IPS DF 6.9 (cell line): ENCODE measurements around the gene ZFHX3.

Source experiments
- DNase-seq: peaks from one replicate; pipeline ENCODE4 v3.0.0-alpha.2; 2013; ENCODE audit warnings: low read depth, low spot score
- H3K27ac ChIP-seq: one replicate; pipeline ENCODE4 v1.5.1; 2013; ENCODE audit warnings: low read length, control low read depth
- H3K27me3 ChIP-seq: 2 replicates; pipeline ENCODE4 v1.6.1; 2013; ENCODE audit warnings: mild to moderate bottlenecking, low read length; ENCODE audit not compliant: control insufficient read depth, insufficient read depth
- H3K36me3 ChIP-seq: 2 replicates; pipeline ENCODE4 v1.6.1; 2013; ENCODE audit warnings: low read length; ENCODE audit not compliant: control insufficient read depth, insufficient read depth
- H3K4me1 ChIP-seq: 2 replicates; pipeline ENCODE4 v1.6.1; 2013; ENCODE audit warnings: low read length; ENCODE audit not compliant: control insufficient read depth, insufficient read depth
- H3K4me3 ChIP-seq: 2 replicates; pipeline ENCODE4 v1.5.1; 2013; ENCODE audit warnings: mild to moderate bottlenecking, low read length
- H3K9me3 ChIP-seq: 2 replicates; pipeline ENCODE4 v1.6.1; 2013; ENCODE audit warnings: low read length, inconsistent platforms; ENCODE audit not compliant: control insufficient read depth, insufficient read depth
- WGBS: extraction: QIAGEN DNeasy Blood & Tissue Kit; methylation state at CpG from one replicate; pipeline ENCODE4 v1.1.7; 2013; ENCODE audit warnings: mixed read lengths, missing lambda C conversion rate; ENCODE audit not compliant: insufficient read length, insufficient coverage; 5-methylcytosine and 5-hydroxymethylcytosine counted together

ZFHX3 gene

GRCh38 chr16:72825912-72826621 is 221.9 kb downstream of the ZFHX3 start:
- DNase-seq, result no peak
- no peaks in the 10 kb centered on the region; the same call in none of the 2 replicates for H3K9me3 ChIP-seq
- whole genome bisulfite sequencing, result no CpG with 5 or more reads among the region's 11 CpGs
- no peaks in the 10 kb centered on the region for H3K4me1 ChIP-seq
- no peak overlapping the region for H3K27ac ChIP-seq
- no peak overlapping the region for H3K4me3 ChIP-seq
- no peaks in the 10 kb centered on the region for H3K36me3 ChIP-seq
- H3K27me3 ChIP-seq, result no peaks in the 10 kb centered on the region; the same call in none of the 2 replicates

GRCh38 chr16:72824761-72825160 is 223.2 kb downstream of the ZFHX3 start:
- Histone ChIP-seq H3K27ac (no peak overlapping the region), H3K27me3 (no peaks in the 10 kb centered on the region; the same call in none of the 2 replicates), H3K4me3 (no peak overlapping the region), H3K36me3 (no peaks in the 10 kb centered on the region), H3K4me1 (no peaks in the 10 kb centered on the region), H3K9me3 (no peaks in the 10 kb centered on the region; the same call in none of the 2 replicates)
- DNase-seq, result no peak
- WGBS, result no CpG with 5 or more reads among the region's 5 CpGs

DNA sequence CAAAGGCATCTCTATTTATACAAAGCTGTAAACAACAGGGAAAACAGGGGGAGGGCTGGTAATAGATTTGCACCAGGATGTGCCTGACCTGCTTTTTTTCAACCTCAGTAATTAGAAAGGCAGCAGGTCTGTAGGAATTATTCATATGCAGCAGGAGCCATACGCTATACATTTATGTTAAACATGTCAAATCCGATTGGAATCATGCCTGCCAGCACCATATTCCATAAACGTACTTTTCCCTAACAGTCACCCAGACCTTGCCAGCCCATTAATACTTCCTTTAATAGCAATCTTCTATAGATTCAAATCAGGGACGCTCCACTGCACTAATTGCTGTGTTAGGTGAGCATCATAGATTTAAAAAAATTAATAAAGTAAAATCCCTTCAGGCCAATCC is 223.9 kb downstream of the ZFHX3 start:
- Histone ChIP-seq H3K27ac (no peak overlapping the region), H3K4me3 (no peak overlapping the region), H3K27me3 (no peaks in the 10 kb centered on the region), H3K4me1 (no peaks in the 10 kb centered on the region), H3K36me3 (no peaks in the 10 kb centered on the region), H3K9me3 (no peaks in the 10 kb centered on the region; the same call in none of the 2 replicates)
- WGBS, result no CpG with 5 or more reads among the region's 4 CpGs
- DNase-seq, result no peak

DNA sequence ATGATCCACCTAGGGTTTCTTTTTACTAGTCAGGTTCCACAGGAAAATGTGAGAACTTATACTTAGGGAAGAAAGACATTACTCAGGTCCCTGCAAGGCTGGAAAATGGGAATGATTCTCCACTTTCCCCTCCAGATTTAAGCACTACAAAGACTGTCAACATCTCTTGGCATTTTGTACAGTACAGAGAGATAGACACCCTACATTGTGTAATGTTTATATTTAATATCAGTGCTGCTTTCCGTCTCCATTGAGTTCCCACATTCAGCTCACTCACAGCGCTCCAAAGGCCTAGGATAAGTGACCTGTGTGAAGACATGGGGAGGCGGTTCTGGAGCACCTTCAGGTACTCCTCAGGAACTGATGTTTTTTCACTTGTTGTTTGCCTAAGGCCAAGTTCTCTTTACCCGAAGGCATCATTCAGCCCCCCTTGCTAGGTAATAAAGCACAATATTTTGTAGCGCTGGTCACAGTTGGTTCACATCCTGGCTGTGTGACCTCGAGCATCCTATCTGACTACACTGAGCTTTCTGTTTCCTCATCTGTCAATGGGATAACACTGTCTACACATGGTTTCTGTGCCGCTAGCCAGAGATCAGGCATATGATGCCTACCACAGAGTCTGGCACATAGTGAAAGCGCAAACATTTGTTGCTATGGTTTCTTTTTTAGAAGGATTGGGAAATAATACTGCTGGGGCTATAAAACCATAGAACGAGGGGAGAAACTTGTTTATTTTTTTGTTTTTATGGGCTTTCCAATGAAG is 226.6 kb downstream of the ZFHX3 start:
- H3K27ac ChIP-seq, result no peak overlapping the region
- H3K27me3 ChIP-seq, result no peaks in the 10 kb centered on the region
- H3K4me1 ChIP-seq, result no peaks in the 10 kb centered on the region
- H3K36me3 ChIP-seq, result no peaks in the 10 kb centered on the region
- no peak overlapping the region for H3K4me3 ChIP-seq
- DNase-seq, result no peak
- no CpG with 5 or more reads among the region's 9 CpGs for WGBS
- H3K9me3 ChIP-seq, result no peaks in the 10 kb centered on the region; the same call in none of the 2 replicates

DNA sequence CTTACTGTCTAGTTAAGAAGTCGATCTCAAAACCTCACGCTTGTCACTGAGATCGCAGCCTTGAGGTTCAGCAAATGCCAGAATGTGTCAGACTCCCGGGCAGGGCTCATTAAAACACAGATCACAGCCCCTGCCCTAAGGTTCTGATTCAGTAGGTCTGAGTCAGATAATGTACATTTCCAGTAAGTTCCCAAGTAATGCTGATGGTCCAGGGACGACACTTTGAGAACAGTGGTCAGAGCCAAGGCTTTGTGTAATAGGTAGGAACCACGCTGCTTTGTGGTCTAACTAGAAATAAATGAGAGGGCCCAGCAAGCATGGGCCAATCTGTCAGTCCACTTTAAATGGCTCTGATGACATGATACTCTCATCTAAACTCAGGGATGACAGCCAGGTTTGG is 228.6 kb downstream of the ZFHX3 start:
- Histone ChIP-seq H3K9me3 (no peaks in the 10 kb centered on the region; the same call in 1 of the 2 replicates), H3K27me3 (no peaks in the 10 kb centered on the region), H3K27ac (no peak overlapping the region), H3K4me3 (no peak overlapping the region), H3K36me3 (no peaks in the 10 kb centered on the region), H3K4me1 (no peaks in the 10 kb centered on the region)
- WGBS, result no CpG with 5 or more reads among the region's 6 CpGs
- DNase-seq, result no peak

DNA sequence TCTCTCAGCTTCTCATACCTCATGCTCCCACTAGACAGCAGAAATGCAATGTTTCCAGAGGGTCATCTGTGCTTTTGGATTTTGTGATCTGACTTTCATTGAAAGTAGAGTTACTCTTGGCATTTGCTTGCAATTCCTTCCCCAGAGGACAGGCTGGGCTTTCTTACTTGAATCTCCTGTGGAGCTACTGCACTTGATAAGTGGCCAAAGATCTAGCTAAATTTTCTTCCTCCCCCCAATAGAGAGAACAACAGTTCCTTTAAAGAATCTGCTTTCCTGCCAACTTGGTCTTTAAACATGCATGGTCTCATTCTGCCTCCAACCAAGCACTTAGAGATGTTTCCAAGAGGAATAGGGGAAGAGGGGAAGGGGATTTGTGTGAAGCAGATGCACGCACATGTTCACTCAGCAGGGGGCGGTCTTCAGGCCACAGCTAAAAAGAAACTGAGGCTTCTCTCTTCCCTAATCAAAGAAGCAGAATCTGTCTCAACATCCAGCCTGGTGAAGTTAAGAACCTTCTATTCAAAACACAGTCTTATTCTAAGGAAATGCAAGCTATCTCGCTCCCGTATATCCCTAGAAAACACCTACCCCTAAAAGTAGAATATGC is 229.6 kb downstream of the ZFHX3 start:
- WGBS, result no CpG with 5 or more reads among the region's 4 CpGs
- Histone ChIP-seq H3K36me3 (no peaks in the 10 kb centered on the region), H3K4me1 (no peaks in the 10 kb centered on the region), H3K4me3 (no peak overlapping the region), H3K27me3 (no peaks in the 10 kb centered on the region), H3K27ac (no peak overlapping the region), H3K9me3 (no peaks in the 10 kb centered on the region; the same call in 1 of the 2 replicates)
- no peak for DNase-seq

- Histone ChIP-seq H3K4me1 (no peaks in the 10 kb centered on the region), H3K4me3 (no peak overlapping the region), H3K27me3 (no peaks in the 10 kb centered on the region), H3K36me3 (no peaks in the 10 kb centered on the region), H3K9me3 (no peaks in the 10 kb centered on the region), H3K27ac (no peak overlapping the region)
- WGBS, result no CpG with 5 or more reads among the region's 5 CpGs
- DNase-seq, result no peak
Observed at GRCh38 chr16:72815348-72816318, 232.3 kb downstream of the ZFHX3 start.

DNA sequence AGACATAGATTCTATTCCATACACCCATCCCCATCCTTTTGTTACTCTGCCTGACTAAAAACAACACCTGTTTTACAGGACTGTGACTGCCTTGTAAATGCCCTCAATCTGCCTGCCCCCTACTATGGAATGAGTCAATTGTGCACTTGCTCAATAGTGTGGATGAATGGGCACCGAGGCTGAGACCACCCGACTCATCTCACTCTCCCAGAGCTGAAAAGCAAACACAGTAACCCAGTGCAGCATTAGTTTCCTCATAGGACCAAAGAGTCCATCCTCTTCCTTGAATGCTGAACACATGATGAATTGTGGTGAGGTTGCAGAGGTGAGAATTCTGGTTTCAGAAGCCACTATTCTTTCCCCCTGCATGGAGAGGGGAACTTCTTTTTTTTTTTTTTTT is 233.7 kb downstream of the ZFHX3 start:
- H3K36me3 ChIP-seq, result no peaks in the 10 kb centered on the region
- WGBS, result no CpG with 5 or more reads among the region's 2 CpGs
- H3K27ac ChIP-seq, result no peak overlapping the region
- no peak overlapping the region for H3K4me3 ChIP-seq
- H3K27me3 ChIP-seq, result no peaks in the 10 kb centered on the region
- DNase-seq, result no peak
- no peaks in the 10 kb centered on the region for H3K9me3 ChIP-seq
- no peaks in the 10 kb centered on the region for H3K4me1 ChIP-seq

DNA sequence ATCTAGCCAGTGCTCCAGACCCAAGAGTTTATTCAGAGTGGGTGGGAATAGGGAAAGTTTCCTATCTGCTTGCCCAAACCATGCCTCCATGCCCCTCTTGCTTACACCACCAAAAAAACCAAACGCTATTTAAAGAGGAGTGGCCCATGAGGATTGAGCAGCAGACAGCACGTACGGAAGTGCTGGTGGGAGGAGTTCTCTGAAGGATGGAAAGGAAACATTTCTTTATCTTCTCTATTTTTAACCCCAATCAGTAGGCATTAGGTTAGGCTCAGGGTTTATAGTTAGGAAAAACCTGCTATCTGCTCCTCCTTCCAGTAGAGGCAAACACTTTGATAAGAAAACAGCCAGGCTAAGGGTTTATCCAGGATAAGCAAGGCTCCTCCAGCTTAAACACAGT is 235.3 kb downstream of the ZFHX3 start:
- no peaks in the 10 kb centered on the region for H3K36me3 ChIP-seq
- H3K9me3 ChIP-seq, result no peaks in the 10 kb centered on the region
- no CpG with 5 or more reads among the region's 3 CpGs for whole genome bisulfite sequencing
- DNase-seq, result no peak
- no peak overlapping the region for H3K27ac ChIP-seq
- no peaks in the 10 kb centered on the region for H3K27me3 ChIP-seq
- H3K4me1 ChIP-seq, result no peaks in the 10 kb centered on the region
- H3K4me3 ChIP-seq, result no peak overlapping the region

DNA sequence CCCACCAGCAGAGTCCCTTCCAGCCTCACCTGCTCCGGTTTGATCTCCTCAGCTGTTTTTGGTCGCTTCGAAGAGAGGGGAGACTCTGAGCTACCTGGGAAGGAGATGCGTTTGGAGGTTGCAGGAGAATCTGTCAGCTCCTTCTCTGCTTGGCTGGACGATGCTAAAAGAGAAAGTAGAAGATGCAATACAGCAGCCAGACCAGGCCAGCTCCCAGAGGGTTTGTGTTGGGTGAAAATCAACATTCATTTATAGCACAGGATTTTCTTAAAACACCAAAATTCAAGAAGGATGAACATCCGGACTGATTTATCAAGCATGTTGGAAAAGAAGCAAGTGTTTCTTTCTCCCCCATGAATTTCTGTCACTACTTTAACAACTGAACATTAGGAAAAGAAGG is 236.1 kb downstream of the ZFHX3 start:
- DNase-seq, result no peak
- Histone ChIP-seq H3K27ac (no peak overlapping the region), H3K9me3 (no peaks in the 10 kb centered on the region), H3K4me1 (no peaks in the 10 kb centered on the region), H3K4me3 (no peak overlapping the region), H3K36me3 (no peaks in the 10 kb centered on the region), H3K27me3 (no peaks in the 10 kb centered on the region)
- WGBS, result no CpG with 5 or more reads among the region's 6 CpGs
